C4-2B (cell line): Measurements from ENCODE around the gene LCNL1.

Source experiments
- ZFX ChIP-seq: fragments of 450-650 bp; IDR thresholded peaks from 2 replicates; pipeline ENCODE4 v1.6.1; 2017
- TF ChIP-seq, protein P1 (sequence below): fragments of 450-650 bp; conservative IDR thresholded peaks from 2 replicates; pipeline ENCODE4 v1.5.1; 2017; ENCODE audit warnings: mild to moderate bottlenecking

DNA sequence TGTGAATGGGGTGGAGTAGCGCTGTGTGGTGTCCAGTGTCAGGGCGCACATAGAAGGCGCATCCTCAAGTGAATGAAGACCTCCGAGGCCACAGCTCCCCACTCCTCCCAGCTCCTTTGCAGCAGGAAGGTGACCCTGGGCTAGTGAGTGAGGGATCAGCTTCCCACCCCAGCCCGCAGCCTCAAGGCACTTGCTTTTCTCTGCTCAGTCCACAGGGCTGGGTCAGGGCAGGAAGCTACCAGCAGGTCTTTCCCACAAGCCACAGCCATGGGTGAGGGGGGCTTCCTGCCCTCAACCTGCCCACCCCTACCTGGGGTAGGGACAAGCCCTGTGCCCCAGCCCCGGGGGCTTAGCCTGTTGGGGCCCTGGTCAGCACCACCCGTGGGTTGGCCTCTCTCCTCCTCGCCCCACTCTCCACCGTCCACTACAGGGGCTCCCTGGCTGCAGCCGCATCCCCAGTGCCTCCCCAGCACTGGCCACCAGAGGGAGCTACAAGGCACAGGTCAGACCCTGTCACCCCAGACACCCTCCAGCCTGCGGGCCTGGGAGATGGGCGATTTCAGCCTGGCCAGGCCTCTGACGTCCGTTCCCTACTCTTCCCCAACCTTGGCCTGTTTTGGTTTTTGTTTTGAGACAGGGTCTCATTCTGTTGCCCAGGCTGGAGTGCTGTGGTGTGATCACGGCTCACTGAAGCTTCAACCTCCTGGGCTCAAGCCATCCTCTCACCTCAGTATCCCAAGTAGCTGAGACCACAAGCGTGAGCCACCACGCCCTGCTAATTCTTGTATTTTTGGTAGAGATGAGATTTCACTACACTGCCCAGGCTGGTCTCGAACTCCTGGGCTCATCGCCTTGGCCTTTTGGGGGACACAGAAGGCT is 46.5 kb downstream of the LCNL1 start:
- TF ChIP-seq, protein P1, sequence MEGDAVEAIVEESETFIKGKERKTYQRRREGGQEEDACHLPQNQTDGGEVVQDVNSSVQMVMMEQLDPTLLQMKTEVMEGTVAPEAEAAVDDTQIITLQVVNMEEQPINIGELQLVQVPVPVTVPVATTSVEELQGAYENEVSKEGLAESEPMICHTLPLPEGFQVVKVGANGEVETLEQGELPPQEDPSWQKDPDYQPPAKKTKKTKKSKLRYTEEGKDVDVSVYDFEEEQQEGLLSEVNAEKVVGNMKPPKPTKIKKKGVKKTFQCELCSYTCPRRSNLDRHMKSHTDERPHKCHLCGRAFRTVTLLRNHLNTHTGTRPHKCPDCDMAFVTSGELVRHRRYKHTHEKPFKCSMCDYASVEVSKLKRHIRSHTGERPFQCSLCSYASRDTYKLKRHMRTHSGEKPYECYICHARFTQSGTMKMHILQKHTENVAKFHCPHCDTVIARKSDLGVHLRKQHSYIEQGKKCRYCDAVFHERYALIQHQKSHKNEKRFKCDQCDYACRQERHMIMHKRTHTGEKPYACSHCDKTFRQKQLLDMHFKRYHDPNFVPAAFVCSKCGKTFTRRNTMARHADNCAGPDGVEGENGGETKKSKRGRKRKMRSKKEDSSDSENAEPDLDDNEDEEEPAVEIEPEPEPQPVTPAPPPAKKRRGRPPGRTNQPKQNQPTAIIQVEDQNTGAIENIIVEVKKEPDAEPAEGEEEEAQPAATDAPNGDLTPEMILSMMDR, result peak; percentile 97
- TF ChIP-seq ZFX, result no peak
